GM19452 (cell line): ENCODE data around the gene ZNF609.
"Not testable (repeated sequence)": the region's sequence is repeated elsewhere in the genome, so short reads cannot be mapped to it uniquely, and the experiment has no call there.

Source experiments
- ATAC-seq: cut with Tn5 transposase; IDR thresholded peaks from one replicate; pipeline ENCODE4 v1.9.1; 2021; ENCODE audit not compliant: unreplicated experiment

ZNF609 gene

DNA sequence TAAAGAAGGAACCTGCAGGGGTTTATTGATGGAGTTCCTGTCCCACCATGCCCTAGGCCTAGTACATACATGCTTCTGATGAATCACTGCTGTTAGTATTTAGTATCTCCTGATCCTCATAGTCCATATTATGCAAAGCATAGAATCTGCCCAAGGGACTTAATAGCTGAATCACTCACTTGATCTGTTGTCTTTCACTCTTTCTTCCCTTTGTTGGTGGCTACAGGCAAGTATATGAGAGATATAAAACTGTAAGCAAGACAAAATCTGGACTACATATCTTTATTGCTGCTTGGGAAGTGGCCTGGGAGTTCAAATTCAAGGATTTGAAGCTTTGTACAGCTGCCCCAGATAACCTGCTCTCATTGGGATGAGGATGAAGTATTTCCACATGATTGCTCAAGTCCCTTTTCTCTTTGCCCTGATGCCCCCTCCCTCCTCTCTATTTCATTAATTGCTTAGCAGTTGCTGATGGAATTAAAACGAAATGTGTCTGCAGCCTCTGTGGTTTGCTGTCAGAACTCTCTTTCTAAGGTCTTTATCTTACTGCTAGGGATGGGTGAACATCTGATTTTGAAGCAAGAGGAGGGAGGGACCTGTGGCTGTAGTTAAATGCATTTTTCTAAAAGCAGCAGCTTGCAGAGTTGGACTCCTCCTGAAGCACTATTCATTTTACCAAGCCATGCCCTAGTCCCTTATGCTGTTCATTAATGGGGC lies 114.1 kb downstream of the ZNF609 start:
- no peak for ATAC-seq

DNA sequence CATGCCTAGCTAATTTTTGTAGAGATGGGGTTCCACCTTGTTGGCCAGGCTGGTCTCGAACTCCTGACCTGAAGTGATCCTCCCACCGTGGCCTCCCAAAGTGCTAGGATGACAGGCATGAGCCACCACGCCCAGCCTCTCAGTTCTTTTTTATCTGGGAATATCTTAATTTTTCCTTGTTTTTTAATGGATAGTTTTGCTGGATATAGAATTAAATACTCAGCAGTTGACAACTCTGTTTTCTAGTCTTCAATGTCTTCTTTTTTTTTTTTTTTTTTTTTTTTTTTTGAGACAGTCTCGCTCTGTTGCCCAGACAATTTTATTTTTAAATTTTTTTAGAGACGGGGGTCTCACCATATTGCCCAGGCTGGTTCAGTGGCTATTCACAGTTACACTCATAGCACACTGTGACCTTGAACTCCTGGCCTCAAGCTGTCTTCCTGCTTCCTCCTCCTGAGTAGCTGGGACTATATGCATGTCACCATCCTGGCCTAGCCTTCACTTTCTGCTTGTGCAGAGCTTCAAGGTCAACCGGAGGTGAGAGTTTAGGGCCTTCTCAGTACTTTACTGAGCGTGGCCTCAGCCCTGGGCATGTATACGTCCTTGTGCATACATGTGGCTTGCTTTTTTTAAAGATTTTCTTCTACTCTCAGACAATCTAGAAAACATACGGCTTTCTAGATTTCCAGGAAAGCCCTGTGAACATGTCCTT lies 120.5 kb downstream of the ZNF609 start:
- no peak for ATAC-seq

DNA sequence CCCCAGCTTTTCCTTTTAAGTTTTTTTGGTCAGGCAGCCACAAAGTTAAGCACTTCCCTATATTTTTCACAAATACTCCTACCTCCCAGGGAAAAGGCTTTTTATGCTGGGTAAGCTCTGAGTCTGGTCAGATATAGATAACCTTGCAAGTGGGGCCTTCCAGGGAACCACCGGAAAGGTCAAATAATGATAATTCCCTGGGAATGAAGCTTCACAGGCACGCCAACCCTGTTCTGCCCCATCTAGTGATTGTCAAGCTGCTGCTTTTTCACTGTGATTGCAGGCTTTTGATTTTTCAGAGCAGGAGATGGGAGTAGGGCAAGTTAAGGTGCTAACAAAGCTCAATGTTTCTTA lies 121.0 kb downstream of the ZNF609 start:
- ATAC-seq = no peak

DNA sequence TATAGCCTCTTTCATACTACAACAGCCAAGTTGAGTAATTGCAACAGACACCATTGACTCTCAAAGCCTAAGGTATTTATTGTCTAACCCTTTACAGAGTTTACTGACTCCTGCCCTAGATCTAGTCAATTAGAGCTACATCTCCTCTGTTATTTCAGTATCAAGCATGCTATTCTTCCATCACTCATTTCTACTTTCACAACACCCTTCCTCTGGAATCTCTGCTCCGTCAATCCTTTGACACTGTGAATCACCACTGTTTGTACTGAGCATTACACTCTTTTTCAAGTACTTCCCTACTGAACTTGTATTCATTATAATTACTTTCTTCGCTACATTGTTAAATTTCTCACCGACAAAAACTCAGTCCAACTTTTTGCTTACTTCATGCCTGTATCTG lies 121.8 kb downstream of the ZNF609 start:
- ATAC-seq = no peak

DNA sequence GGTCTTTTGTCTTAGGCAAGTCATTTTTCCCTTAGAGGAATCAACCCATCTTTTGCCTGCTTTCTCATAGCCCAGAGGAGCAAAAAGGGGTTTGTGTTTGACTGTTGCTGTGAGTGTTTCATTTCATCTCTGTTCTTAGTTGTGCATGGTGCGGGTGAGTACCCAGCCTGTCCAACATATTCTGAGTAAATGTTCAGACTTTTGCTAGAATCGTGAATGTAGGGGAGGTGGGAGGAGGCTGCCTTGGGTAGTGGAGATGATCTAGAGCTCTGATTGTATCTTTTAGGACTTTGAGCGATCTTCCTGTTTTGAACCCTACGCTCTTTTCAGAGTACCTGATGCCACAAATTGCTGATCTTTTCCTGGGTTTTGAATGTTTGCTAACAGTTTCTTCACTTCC lies 123.1 kb downstream of the ZNF609 start:
- ATAC-seq = no peak

DNA sequence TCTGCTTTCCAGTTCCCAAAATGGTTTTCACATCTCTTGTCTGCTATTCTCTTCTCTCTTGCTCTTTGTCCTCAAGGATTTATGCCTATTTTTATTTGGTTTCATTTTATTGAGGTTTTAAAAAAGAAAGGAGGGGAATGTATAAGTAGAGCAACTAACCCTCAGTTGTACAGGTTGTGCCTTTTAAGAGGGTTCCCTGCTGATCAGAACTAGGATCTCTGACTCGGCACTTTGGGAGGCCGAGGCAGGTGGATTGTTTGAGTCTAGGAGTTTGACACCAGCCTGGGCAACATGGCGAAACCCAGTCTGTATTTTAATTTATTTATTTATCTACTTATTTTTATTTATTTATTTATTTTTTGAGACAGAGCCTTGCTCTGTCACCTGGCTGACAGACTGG lies 123.6 kb downstream of the ZNF609 start:
- ATAC-seq = no peak

DNA sequence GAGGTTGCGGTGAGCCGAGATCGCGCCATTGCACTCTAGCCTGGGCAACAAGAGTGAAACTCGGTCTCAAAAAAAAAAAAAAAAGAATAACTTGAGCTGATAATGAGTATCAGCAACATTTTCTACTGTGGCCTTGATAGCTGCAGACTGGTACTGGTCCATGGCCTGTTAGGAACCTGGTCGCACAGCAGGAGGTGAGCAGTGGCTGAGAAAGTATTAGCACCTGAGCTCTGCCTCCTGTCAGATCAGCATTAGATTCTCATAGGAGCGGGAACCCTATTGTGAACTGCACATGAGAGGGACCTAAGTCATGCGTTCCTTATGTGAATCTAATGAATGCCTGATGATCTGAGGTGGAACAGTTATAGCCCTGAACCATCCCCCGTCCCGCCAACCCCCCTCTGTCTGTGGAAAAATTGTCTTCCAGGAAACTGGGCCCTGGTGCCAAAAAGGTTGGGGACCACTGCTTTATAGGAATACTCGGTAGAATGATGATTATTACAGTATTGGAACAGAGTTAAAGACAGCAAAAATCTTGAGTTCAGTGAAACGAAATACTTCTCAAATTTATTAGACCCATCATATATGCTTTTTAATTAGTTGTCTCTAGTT lies 126.0 kb downstream of the ZNF609 start:
- ATAC-seq = no peak

DNA sequence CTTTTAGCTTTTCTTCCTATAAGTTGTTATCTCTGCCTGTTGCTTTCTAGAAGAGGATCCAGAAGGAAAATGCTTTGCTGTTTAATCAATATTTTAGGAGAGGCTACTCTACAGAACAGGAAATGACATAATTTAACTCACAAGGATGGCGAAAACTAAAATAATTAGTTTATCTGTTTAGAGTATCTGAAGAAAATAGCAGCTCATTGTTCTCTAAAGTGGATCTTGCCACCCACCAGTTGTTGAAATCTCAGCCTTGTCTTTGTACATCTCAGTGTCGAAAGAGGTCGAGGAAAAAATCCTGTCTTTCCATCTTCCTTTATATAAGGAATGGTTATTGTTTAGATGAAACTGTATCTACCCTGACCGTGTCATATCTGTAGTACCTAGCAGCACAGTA lies 126.6 kb downstream of the ZNF609 start:
- ATAC-seq = no peak

DNA sequence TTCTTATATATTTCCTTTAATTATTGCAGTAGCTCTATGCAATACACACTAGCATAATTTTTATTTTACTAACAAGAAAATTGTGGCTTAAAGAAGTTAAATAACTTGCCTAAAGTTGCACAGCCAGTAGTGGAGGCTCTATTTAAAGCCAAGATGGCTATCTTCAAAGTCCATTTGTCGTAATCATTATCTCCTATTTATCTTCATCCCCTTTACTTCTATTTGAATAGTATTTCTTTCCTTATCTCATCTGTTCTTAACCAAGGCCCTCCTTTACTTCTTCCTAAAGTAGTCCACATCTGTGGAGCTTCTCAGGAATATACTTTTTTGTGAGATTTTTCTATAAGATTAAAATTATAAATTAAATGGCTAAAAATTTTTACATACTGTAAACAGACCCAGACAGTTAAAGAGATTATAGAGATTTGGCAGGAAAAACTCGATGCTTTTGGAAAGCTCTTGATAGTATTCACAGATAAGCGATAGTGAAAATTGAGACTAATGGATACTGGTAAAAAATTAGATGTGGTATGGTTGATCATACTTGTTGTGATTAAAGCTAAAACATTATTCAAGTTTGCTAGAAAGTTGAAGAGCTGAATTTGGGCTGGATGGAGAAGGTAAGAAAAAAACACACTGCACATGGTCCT lies 129.2 kb downstream of the ZNF609 start:
- ATAC-seq = no peak

DNA sequence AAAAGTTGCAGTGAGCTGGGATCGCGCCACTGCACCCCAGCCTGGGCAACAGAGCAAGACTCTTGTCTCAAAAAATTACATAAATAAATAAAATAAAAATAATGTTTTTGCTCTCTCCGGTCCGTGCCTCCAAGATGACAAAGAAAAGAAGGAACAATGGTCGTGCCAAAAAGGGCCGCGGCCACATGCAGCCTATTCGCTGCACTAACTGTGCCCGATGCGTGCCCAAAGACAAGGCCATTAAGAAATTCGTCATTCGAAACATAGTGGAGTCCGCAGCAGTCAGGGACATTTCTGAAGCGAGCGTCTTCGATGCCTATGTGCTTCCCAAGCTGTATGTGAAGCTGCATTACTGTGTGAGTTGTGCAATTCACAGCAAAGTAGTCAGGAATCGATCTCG lies 132.5 kb downstream of the ZNF609 start:
- not testable (repeated sequence) for ATAC-seq

DNA sequence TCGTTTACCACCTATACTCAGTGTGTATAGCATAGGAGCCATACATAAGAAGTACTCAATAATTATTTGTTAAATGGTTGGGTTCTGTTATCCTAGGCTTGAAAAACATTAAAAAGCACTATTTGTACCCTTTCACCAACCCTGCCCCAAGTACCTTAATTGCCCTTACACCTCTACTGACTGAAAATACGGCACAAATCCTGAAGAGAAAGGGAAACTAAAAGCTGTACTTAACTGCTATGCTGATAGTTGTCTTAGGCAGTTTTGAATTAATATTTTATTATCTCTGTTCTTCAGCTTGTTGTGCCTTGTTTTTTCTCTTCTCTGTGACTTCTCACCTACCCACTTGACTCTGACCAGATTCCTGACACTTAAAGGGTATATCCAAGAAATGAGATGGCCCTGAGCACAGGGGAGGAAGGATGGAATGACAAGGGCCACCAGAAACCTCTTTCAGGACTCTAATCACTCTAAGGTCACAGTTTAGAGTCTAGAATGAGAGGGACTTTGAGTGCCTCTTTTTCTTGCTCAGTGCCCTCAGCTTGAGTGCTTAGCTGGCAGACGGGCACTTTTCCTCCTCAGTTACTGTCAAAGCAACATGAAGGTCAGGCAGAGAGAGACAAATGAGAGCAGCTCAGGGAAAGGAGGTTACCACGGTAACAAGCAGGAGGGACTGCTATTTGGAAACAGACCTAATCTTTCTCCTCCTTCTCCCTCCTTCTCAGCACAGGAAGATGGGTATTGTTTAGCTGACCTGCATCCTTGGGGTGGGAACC lies 136.5 kb downstream of the ZNF609 start:
- no peak for ATAC-seq

DNA sequence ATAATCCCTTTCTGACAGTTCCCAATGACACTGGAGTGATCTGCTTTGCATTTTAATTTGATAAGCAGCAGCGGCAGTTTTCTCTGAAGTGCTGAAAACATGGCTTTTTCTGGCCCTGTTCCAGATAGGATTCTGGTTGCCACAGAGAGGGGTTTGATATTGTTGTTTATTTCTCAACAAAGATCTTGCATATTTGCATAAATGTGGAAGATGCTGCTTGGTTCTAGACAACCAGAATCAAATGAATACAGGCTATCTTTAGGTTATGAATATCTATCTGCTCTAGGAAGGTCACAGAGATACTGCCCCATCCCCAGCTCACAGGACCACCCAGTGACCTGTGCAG lies 137.1 kb downstream of the ZNF609 start:
- ATAC-seq = no peak

DNA sequence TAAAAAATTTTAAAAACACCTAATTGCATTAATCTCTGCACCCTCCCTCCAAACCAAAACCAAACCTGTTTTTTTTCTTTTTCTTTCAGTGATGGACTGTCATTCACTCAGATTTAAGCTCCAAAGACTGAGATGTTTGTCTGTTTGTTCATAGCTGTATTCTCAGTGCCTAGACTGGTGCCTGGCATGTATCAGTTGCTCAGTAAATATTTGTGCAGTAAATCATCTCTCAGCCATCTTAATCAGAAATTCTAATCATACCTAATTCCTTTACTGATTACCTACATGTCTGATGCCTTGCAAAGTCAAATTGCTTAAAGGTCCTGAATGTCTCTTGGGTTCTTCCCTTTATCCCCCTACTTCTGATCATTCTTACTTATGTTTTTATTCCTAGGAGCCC lies 138.8 kb downstream of the ZNF609 start:
- ATAC-seq = no peak

DNA sequence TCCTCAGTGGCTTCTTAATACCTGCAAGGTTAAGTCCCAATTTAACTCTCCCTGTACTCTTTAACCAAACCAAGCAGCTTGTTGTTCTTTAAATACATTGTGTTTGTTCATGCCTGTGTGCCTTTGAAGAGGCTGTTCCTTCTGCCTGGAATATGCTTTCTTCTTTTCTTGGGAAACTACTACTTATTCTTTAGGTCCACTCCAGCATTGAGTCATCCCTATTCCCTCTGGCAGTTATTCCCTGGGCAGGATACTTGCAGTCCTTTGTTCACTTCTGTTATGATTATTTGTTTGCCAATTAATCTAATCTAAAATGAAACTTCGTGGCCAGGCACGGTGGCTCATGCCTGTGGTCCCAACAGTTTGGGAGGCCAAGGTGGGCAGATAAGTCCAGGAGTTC lies 139.3 kb downstream of the ZNF609 start:
- ATAC-seq = no peak

DNA sequence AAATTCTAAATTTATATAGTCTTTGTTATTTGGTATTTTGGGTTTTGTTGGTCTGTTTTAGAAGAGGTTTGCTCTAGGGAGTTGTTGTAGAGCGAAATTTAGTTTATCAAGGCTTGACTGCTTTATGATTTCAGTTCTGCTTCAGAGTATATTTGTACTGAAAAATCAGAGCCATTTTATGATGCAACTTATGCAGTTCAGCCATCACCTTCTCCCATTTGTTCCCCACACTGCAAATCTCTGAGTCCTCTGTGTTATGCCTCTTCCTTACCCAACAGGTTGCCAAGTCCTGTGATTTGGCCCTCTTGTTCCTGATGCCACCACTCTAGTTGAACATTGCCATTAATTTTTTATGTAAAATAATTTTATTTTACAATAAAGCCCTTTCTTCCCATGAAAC lies 140.4 kb downstream of the ZNF609 start:
- ATAC-seq = no peak

DNA sequence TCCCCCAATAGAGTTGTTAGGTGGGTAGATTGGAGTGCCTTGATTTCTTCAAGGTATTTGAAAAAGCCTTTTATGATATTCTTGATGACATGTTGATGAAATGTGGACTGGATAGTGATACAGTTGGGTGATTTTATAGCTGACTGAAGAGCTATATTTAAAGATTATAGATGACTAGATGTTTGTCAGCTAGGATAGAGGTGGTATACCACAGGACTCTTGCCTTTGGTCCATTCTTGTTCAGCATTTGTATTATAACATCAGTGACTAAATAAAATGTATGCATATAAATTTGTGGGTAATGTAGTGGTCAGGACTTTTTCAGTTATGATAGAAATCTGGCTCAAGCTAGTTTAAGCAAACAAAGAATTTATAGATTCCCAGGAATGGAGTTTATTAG lies 143.9 kb downstream of the ZNF609 start:
- ATAC-seq = no peak

DNA sequence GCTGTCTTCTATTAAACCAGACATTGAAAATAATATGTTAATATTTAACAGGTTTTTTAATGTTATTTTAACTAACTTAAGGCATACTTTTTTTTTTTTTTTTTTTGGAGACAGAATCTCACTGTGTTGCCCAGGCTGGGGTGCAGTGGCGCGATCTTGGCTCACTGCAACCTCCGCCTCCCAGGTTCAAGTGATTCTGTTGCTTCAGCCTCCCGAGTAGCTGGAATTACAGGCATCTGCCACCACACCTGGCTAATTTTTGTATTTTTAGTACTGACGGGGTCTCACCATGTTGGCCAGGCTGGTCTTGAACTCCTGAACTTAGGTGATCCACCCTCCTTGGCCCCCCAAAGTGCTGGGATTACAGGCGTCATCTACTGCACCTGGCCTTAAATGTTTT lies 147.0 kb downstream of the ZNF609 start:
- not testable (repeated sequence) for ATAC-seq

DNA sequence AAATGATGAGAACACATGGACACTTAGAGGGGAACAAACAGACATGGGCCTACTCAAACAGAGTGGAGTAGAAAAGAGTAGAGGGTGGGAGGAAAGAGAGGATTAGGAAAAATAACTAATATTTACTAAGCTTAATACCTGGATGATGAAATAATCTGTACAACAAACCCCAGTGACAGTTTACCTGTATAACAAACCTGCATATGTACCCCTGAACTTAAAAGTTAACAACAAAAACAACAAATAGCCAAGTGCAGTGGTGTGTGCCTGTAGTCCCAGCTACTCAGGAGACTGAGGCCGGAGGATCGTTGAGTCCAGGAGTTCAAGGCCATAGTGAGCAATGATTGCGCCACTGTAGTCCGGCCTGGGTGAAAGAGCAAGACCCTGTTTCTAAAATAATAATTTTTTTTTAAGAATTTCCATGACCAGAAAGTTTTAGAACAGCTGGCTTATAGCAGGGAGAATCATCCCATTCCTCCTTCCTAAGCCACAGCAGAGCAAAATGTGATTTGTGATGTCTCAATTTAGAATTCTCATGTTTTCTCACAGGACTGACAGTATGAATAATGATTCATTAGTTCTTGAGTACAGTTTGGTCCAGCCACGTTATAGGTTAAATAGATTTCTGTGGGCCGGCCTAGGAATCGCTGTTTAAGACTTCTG lies 150.0 kb downstream of the ZNF609 start:
- ATAC-seq = no peak

DNA sequence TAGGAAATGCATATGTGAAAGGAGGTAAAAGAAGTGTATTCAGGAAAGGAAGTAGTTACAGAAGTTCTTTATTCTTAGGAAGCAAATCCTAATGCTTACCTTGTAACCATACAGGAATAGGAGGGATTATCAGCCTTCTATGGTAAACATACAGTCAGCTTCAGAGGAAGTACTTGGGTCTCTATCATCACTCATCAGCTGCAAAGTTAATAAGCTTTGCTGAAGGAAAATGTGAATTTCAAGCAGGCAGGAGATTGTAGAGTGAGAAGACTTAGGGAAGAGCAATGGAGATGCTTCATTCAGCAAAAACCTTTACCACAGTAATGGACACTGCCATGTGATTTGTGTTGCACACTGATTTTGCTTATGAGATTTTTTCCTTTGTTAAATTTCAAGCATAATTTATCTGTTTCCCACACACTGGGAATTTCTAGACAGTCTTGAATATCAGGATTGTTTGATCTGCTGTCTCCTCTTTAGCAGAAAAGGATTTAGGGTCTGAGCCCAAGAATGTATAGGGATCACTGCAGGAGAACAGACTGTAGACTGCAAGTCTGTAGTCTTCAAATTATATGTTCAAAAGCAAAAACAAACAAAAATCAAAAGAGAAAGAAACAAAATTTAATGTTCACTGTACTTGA lies 150.8 kb downstream of the ZNF609 start:
- no peak for ATAC-seq

DNA sequence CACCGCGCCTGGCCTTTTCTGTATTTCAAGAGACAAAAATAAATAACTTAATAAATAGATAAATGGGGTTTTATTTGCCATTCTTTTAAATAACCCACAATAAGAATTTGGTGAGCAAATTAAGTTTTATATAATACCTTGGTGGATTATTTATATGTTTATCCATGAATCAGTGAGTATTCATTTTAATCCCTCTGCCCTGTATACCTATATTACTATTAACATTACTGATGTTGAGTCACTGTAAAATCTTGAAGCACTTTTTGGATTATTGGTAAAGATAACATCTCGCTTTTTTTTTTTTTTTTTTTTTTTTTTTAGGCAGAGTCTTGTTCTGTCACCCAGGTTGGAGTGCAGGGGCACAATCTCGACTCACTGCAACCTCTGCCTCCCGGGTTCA lies 154.1 kb downstream of the ZNF609 start:
- no peak for ATAC-seq
